Measurements from ENCODE around the gene ZNF385C.

The ZNF385C gene

DNA sequence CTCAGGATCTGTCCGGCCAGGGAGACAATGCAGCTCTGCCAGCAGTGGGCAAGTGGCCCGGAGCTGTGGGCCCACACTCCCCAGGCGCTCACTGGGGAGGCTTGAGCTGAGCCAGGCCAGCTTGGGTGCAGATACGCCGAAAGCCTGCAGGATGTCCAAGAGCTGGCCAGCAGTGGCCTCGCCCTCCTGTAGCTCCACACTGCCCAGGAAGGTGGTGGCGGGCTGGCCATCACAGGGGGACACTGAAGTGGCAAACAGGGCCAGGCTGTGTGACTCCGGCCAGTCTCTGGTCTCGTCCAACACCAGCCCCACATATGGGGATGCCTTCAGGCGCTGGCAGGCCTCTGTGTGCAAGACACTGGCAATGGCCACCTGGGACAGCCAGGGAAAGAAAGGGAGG lies 57.5 kb downstream of the ZNF385C start:
- Histone ChIP-seq H3K27ac (ENCODE audit: low read depth, low read length) (no peak overlapping the region), H3K4me1 (ENCODE audit: insufficient read depth, low read length) (no peaks in the 10 kb centered on the region; the same call in 1 of the 2 replicates)
- 94% methylated on average over 10 of the region's 10 CpGs for WGBS

DNA sequence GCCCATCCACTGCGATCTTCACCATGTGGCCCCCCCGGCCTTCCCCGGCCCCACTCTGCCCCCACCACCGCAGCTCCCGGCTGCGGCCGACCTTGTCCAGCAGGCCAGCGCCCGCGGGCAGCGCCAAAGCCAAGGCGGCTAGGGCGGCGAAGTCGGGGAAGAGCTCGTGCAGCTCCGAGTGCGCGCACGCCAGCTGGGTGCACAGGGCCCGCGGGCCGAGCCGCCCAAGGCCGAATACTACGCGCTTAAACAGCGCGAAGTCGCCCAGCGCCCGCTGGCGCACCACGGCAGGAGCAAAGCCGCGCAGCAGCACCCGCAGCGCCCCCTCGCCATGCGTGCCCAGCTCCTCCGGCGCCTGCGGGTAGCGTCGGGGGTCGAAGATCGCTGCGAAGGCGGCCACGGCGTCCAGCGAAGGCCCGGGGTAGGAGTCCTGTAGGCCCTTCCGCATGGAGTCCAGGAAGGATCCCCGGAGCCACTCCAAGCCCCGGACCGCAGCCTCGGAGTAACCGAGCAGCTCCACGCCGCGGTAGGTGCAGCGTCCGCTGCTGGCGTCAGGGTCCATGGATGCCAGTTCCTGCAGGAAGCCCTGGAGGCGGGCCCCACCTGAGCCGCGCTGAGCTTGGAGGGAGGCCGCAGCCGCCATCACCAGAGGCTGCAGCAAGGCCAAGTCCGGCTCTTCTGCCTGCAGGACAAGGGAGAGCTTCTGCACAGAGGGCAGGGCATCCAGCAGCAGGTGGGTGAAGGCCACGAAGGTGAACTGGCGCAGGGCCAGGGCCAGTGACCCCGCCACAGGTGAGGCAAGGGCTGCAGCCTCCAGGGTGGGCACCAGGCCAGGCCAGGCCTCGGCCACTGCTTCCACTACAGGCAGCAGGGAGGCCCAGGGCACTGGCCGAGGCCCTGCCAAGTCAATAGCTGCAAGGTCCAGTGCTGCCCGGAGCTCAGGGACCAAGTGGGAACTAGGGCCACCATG lies 58.2 kb downstream of the ZNF385C start:
- Histone ChIP-seq H3K4me3 (ENCODE audit: low read length) (no peak overlapping the region), H3K9ac (ENCODE audit: low read depth, low read length) (no peak overlapping the region), H3K9me3 (ENCODE audit: insufficient read depth, low read depth, low read length) (no peaks in the 10 kb centered on the region), H3K27me3 (ENCODE audit: insufficient read depth, low read length) (no peaks in the 10 kb centered on the region), H3K27ac (ENCODE audit: low read depth, low read length) (no peak overlapping the region), H3K36me3 (ENCODE audit: insufficient read depth, low read length) (no peaks in the 10 kb centered on the region), H3K4me1 (ENCODE audit: insufficient read depth, low read length) (no peaks in the 10 kb centered on the region; the same call in 1 of the 2 replicates)
- 96% methylated on average over 77 of the region's 77 CpGs for WGBS

More for the DNA sequence above, 57.5 kb downstream of the ZNF385C start:
- H3K27me3 ChIP-seq (ENCODE audit: insufficient read depth, low read length) = no peaks in the 10 kb centered on the region
- no peak overlapping the region for H3K4me3 ChIP-seq (ENCODE audit: low read length)
- no peak overlapping the region for H3K9ac ChIP-seq (ENCODE audit: low read depth, low read length)
- H3K36me3 ChIP-seq (ENCODE audit: insufficient read depth, low read length) = no peaks in the 10 kb centered on the region
- no peaks in the 10 kb centered on the region for H3K9me3 ChIP-seq (ENCODE audit: insufficient read depth, low read depth, low read length)

DNA sequence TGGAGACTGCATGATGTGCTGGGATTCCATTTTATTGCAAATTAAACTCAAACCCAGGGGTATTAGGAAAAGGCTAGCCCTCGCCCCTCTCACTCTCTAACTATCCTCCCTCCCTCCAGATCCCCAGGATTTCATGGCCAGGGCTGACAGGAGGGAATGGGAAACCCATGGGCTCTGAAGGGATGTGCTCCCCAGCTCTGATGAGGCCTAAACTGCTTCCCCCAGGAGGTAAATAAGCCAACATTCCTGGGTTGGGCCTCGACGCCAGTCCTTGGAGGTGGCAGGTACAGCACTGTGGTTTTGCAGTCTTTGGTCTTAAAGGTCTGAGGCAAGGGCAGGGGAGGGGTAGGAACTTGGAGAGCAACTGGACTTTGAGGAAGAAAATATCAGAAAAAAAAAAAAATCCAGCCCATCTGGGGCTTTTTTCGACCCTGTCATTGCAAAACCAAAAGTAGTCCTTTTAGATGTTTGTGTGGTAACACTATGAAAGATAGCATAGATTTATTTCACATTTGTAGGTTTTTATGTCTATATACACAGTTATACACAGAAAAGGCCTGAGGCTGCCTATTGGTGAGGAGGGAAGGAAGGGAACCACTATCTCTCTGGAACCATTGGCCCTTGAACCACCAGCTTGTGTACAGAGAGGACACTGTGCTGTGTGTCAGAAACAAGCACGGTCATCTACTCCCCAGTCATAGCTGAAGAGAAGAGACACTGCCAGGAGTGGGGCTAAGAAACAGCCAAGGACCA lies 59.9 kb downstream of the ZNF385C start:
- Histone ChIP-seq H3K9ac (ENCODE audit: low read depth, low read length) (no peak overlapping the region), H3K36me3 (ENCODE audit: insufficient read depth, low read length) (no peaks in the 10 kb centered on the region), H3K27me3 (ENCODE audit: insufficient read depth, low read length) (no peaks in the 10 kb centered on the region), H3K4me1 (ENCODE audit: insufficient read depth, low read length) (no peaks in the 10 kb centered on the region; the same call in 1 of the 2 replicates), H3K9me3 (ENCODE audit: insufficient read depth, low read depth, low read length) (no peaks in the 10 kb centered on the region), H3K4me3 (ENCODE audit: low read length) (no peak overlapping the region), H3K27ac (ENCODE audit: low read depth, low read length) (no peak overlapping the region)
- 78% methylated on average over 5 of the region's 5 CpGs for WGBS

DNA sequence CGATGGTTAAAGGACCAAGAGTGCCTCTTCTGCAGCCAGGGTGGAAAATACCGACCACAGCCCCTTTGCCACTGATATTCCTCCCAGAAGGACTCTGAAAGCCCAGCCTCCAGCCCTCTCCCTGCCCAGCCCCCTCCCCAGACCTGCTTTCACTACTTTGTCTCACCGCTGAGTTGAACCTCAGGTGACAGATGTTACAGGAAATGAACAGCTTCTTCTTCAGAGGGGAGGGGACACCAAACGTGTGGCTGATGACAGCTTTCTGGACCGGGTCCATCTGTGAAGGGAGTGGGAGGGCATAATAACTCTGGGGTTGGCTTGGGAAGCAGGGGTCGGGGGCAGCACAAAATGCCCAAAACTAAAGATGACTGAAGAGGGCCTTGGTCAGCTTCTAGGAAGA lies 64.2 kb downstream of the ZNF385C start:
- H3K4me3 ChIP-seq (ENCODE audit: low read length) = no peak overlapping the region
- no peak overlapping the region for H3K9ac ChIP-seq (ENCODE audit: low read depth, low read length)
- no peaks in the 10 kb centered on the region for H3K9me3 ChIP-seq (ENCODE audit: insufficient read depth, low read depth, low read length)
- H3K36me3 ChIP-seq (ENCODE audit: insufficient read depth, low read length) = no peaks in the 10 kb centered on the region
- WGBS = 56% methylated on average over 6 of the region's 6 CpGs
- no peaks in the 10 kb centered on the region for H3K27me3 ChIP-seq (ENCODE audit: insufficient read depth, low read length)
- H3K4me1 ChIP-seq (ENCODE audit: insufficient read depth, low read length) = no peaks in the 10 kb centered on the region; the same call in 1 of the 2 replicates
- no peak overlapping the region for H3K27ac ChIP-seq (ENCODE audit: low read depth, low read length)

DNA sequence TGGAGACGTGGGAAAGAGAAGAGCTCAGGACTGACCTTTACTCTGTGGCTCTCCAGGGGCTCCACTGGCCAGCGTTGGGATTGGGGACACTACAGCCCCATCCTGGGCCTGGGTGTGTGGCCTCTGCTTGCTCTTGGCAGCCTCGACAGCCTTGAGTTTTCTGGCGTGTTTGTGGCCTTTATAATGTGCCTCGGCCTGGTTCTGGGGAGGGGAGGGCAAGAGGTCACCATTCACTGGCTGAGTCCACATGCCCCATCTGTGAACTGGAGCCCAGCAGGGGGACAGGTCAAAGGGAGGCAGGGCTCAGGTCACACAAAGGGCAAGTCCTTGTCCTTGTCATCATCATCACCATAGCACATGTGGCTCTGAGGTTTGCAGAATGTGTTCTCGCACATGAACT lies 66.7 kb downstream of the ZNF385C start:
- no peak overlapping the region for H3K9ac ChIP-seq (ENCODE audit: low read depth, low read length)
- no peaks in the 10 kb centered on the region for H3K9me3 ChIP-seq (ENCODE audit: insufficient read depth, low read depth, low read length)
- H3K4me3 ChIP-seq (ENCODE audit: low read length) = no peak overlapping the region
- no peaks in the 10 kb centered on the region for H3K36me3 ChIP-seq (ENCODE audit: insufficient read depth, low read length)
- WGBS = 85% methylated on average over 6 of the region's 6 CpGs
- no peaks in the 10 kb centered on the region for H3K27me3 ChIP-seq (ENCODE audit: insufficient read depth, low read length)
- peaks cover 19% of the 10 kb centered on the region for H3K4me1 ChIP-seq (ENCODE audit: insufficient read depth, low read length)
- no peak overlapping the region for H3K27ac ChIP-seq (ENCODE audit: low read depth, low read length)

DNA sequence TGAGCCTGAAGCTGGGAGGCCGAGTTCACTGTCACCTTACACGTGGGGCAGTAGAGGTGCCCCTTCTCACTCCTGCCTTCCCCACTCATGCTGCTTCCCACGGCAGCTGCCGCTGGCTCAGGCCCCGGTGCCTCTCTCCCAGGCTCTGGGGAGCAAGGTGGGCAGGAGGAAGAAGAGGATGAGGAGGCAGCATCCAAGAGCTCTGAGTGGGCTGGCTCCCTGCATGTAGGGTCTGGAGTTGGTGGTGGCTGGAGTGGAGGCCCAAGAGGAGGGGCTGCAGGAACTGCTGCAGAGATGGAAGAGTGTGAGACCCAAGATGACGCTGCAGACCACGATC lies 69.5 kb downstream of the ZNF385C start:
- Histone ChIP-seq H3K36me3 (ENCODE audit: insufficient read depth, low read length) (peaks cover 11% of the 10 kb centered on the region), H3K9me3 (ENCODE audit: insufficient read depth, low read depth, low read length) (no peaks in the 10 kb centered on the region), H3K27ac (ENCODE audit: low read depth, low read length) (no peak overlapping the region), H3K4me1 (ENCODE audit: insufficient read depth, low read length) (peaks cover 22% of the 10 kb centered on the region), H3K27me3 (ENCODE audit: insufficient read depth, low read length) (no peaks in the 10 kb centered on the region), H3K4me3 (ENCODE audit: low read length) (no peak overlapping the region), H3K9ac (ENCODE audit: low read depth, low read length) (no peak overlapping the region)
- 73% methylated on average over 7 of the region's 7 CpGs for WGBS

DNA sequence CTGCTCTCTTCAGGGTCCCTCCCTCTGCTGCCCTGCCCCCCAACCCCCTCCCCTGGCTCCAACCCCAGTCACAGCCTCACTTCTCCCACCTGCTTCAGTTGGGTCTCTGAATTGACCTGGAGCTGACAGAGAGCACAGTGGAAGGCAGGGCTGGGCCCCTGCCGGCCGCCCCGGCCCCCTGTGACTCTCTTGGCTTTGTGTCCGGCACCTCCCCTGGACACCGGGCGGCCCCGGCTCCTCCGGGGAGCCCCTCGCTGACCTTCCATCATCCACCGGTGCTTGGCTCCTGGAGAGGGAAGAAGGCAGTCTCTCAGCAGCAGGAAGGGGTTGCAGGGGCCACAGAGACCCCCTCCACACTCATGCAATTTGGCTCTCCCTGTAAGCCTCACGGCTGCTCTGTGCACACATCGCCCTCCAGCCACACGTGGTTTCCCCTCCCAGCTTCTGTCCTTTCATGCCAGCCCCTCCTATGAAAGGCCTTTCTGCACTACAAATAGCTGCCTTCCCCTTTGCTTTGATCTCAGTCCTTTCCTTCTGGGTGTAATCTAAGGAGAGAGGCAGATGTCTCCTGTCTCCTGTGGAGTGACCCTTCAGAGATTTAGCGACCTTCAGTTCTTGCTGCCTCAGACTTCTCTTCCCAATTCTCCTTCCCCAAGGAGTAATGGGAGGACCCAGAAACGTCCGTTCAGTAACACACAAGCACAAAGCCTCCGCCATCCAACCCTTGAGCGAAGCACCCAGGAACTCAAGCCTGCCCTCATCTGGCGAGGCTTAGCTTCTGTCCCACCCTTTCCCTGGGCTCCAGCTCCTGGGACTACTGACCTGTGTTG lies 70.1 kb downstream of the ZNF385C start:
- Histone ChIP-seq H3K9ac (ENCODE audit: low read depth, low read length) (peak overlapping the region; percentile 43; the same call in 1 of the 2 replicates), H3K4me3 (ENCODE audit: low read length) (peak overlapping the region; percentile 17; the same call in 1 of the 2 replicates), H3K9me3 (ENCODE audit: insufficient read depth, low read depth, low read length) (no peaks in the 10 kb centered on the region), H3K36me3 (ENCODE audit: insufficient read depth, low read length) (peaks cover 17% of the 10 kb centered on the region), H3K4me1 (ENCODE audit: insufficient read depth, low read length) (peaks cover 22% of the 10 kb centered on the region), H3K27me3 (ENCODE audit: insufficient read depth, low read length) (no peaks in the 10 kb centered on the region), H3K27ac (ENCODE audit: low read depth, low read length) (peak overlapping the region; percentile 31; the same call in 1 of the 2 replicates)
- WGBS = 21% methylated on average over 19 of the region's 19 CpGs

DNA sequence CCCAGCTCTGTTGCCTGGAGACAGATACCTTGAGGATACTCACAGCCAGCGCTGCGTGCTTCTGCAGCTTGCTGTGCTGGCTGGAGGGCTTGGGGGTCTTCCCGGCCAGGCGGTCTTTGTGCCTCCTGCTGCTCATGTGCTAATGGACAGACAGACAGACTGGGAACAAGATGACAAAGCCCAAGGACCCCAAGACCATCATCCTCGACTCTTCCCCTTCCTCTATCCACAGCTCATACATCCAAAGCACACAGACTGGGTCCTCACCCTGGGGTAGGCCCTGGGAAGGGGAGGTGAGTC lies 70.7 kb downstream of the ZNF385C start:
- Histone ChIP-seq H3K9ac (ENCODE audit: low read depth, low read length) (no peak overlapping the region), H3K4me1 (ENCODE audit: insufficient read depth, low read length) (peaks cover 22% of the 10 kb centered on the region), H3K27ac (ENCODE audit: low read depth, low read length) (no peak overlapping the region), H3K36me3 (ENCODE audit: insufficient read depth, low read length) (peaks cover 23% of the 10 kb centered on the region), H3K27me3 (ENCODE audit: insufficient read depth, low read length) (no peaks in the 10 kb centered on the region), H3K4me3 (ENCODE audit: low read length) (no peak overlapping the region), H3K9me3 (ENCODE audit: insufficient read depth, low read depth, low read length) (no peaks in the 10 kb centered on the region)
- 47% methylated on average over 5 of the region's 5 CpGs for WGBS

DNA sequence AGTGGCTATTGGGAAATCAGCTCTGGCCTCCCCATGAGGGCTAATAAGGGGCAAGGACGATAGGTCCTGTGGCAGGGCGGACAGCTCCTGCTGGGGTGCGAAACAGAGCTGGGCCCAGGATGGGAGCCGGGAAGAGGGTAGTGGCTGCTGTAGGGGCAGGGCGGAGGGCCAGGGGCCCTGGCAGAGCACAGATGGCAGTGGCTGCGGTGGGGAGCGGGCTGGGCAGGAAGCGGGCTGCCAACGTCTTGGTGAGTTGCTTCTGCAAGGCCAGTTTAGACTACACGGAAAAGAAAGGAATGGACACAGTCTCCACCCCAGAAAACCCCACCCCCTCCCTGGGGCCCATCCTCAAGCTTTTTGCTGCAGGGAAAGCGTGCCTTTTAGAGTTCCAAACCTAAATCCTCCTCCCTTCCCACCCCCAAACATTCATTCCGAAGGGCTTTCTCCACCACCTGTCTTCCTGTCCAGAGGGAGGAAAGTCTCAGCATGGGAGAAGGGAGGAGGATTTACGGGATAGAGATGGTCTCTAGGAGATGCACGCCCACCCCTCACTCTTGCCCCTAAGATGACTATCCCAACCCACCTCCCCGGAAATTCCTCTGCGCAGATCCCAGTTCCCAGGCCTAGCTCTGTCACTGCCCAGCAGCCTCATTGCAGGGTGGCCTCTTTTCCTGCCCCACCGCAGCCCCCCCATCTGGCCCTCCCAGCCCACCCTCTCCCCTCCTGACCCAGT lies 71.2 kb downstream of the ZNF385C start:
- no peaks in the 10 kb centered on the region for H3K9me3 ChIP-seq (ENCODE audit: insufficient read depth, low read depth, low read length)
- peaks cover 28% of the 10 kb centered on the region for H3K36me3 ChIP-seq (ENCODE audit: insufficient read depth, low read length)
- no peak overlapping the region for H3K9ac ChIP-seq (ENCODE audit: low read depth, low read length)
- H3K27ac ChIP-seq (ENCODE audit: low read depth, low read length) = no peak overlapping the region
- no peak overlapping the region for H3K4me3 ChIP-seq (ENCODE audit: low read length)
- H3K27me3 ChIP-seq (ENCODE audit: insufficient read depth, low read length) = no peaks in the 10 kb centered on the region
- H3K4me1 ChIP-seq (ENCODE audit: insufficient read depth, low read length) = peaks cover 22% of the 10 kb centered on the region
- WGBS = 58% methylated on average over 15 of the region's 17 CpGs

DNA sequence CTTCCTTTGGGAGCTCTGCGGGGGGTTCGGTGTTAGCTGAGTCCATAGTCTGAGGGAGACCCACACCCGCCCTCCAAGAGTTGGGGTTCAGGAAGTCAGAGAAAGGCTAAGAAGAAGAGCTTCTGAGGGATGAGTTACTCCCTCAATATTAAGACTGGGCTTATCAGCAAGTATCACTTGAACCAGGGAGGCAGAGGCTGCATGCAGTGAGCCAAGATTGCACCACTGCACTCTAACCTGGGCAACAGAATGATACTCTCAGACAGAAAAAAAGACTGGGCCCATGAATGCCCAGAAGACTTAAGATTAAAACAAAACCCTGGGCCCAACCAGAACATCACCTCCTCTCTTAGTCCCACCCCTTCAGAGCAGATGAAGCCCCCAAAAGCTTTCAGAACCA lies 72.3 kb downstream of the ZNF385C start:
- Histone ChIP-seq H3K4me3 (ENCODE audit: low read length) (no peak overlapping the region), H3K36me3 (ENCODE audit: insufficient read depth, low read length) (peaks cover 32% of the 10 kb centered on the region), H3K9me3 (ENCODE audit: insufficient read depth, low read depth, low read length) (no peaks in the 10 kb centered on the region), H3K27ac (ENCODE audit: low read depth, low read length) (no peak overlapping the region), H3K4me1 (ENCODE audit: insufficient read depth, low read length) (peaks cover 22% of the 10 kb centered on the region), H3K27me3 (ENCODE audit: insufficient read depth, low read length) (no peaks in the 10 kb centered on the region), H3K9ac (ENCODE audit: low read depth, low read length) (no peak overlapping the region)
- WGBS = 95% methylated on average over 3 of the region's 3 CpGs
